K562 (cell line): ENCODE results near the gene CLIC2.
"Not testable (repeated sequence)": the region's sequence is repeated elsewhere in the genome, so short reads cannot be mapped to it uniquely, and the experiment has no call there.

Experiments
- CC2D1A ChIP-seq: fragments of 450-650 bp; IDR thresholded peaks from 2 replicates; pipeline ENCODE4 v1.6.1; 2017; ENCODE audit warnings: mild to moderate bottlenecking
- HEY1 ChIP-seq: fragments of 250-450 bp; sonication (Bioruptor Pico); IDR thresholded peaks from 2 replicates; pipeline ENCODE4 v1.5.0; 2020; ENCODE audit warnings: mild to moderate bottlenecking, moderate library complexity, borderline replicate concordance
- POLR2AphosphoS5 ChIP-seq: IDR thresholded peaks from 2 replicates; pipeline ENCODE4 v1.6.1; 2011; ENCODE audit warnings: mild to moderate bottlenecking, low read depth, low read length, moderate library complexity; ENCODE audit not compliant: control insufficient read depth, insufficient read depth
- SP1 ChIP-seq: sonication (generic); formaldehyde crosslinking; IDR thresholded peaks from 2 replicates; pipeline ENCODE4 v1.8.1; 2022; ENCODE audit warnings: mild to moderate bottlenecking, missing genetic modification reagents
- TEAD1 ChIP-seq, 2 experiments: fragments of 450-650 bp in 1 of 2; sonication (generic) in 1 of 2; formaldehyde crosslinking; IDR thresholded peaks; 2 replicates each; pipeline versions ENCODE4 v1.4.0 to v1.8.0; 2020 to 2022; ENCODE audit warnings: mild to moderate bottlenecking in 2 of 2, missing genetic modification reagents in 1 of 2
- ZKSCAN1 ChIP-seq: fragments of 150-350 bp; IDR thresholded peaks from 2 replicates; pipeline ENCODE4 v1.6.1; 2016; ENCODE audit warnings: low read depth, low read length
- ZNF609 ChIP-seq: sonication (generic); formaldehyde crosslinking; IDR thresholded peaks from 2 replicates; pipeline ENCODE4 v1.8.1; 2023; ENCODE audit warnings: missing genetic modification reagents, mild to moderate bottlenecking, borderline replicate concordance
- TF ChIP-seq, protein P1 (sequence below), 3 experiments: IDR thresholded peaks in 2 of 3; conservative IDR thresholded peaks in 1 of 3; 2 replicates each; pipeline ENCODE4 v1.5.1; 2011 to 2012; ENCODE audit warnings: low read length in 3 of 3, mild to moderate bottlenecking in 3 of 3, control low read depth in 2 of 3, improper control_type of control experiment in 1 of 3, inconsistent platforms in 1 of 3, low read depth in 1 of 3, mixed read lengths in 1 of 3, moderate library complexity in 1 of 3; ENCODE audit not compliant: insufficient read depth in 2 of 3

- not testable (repeated sequence) for TF ChIP-seq TEAD1 (CRISPR knock-in tag; IDR thresholded peaks at IDR 0.05); POLR2AphosphoS5; CC2D1A; ZNF609 (CRISPR knock-in tag); HEY1 (CRISPR knock-in tag); ZKSCAN1; SP1 (CRISPR knock-in tag)
- TF ChIP-seq, protein P1, sequence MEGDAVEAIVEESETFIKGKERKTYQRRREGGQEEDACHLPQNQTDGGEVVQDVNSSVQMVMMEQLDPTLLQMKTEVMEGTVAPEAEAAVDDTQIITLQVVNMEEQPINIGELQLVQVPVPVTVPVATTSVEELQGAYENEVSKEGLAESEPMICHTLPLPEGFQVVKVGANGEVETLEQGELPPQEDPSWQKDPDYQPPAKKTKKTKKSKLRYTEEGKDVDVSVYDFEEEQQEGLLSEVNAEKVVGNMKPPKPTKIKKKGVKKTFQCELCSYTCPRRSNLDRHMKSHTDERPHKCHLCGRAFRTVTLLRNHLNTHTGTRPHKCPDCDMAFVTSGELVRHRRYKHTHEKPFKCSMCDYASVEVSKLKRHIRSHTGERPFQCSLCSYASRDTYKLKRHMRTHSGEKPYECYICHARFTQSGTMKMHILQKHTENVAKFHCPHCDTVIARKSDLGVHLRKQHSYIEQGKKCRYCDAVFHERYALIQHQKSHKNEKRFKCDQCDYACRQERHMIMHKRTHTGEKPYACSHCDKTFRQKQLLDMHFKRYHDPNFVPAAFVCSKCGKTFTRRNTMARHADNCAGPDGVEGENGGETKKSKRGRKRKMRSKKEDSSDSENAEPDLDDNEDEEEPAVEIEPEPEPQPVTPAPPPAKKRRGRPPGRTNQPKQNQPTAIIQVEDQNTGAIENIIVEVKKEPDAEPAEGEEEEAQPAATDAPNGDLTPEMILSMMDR (IDR thresholded peaks at IDR 0.05 in 2 of 3, conservative IDR thresholded peaks at IDR 0.05 in 1 of 3; ENCODE audit: insufficient read depth in 2 of 3, low read depth in 1 of 3, low read length in 3 of 3), result not testable (repeated sequence)
Observed at GRCh38 chrX:155381843-155382528, 47.6 kb upstream of the CLIC2 start, which contains the start of gene F8A2.
